Liver (tissue), 9 donors: ENCODE measurements around the gene CIC. TPM values are rescaled to one million over a fixed set of nuclear protein-coding genes. Genes with fewer than 3 reads are reported as not detected.
A peak's percentile ranks its signal among the peaks of the same experiment; 100 is the strongest.

ENCODE experiments used
- DNase-seq: peaks from one replicate; pipeline ENCODE4 v3.0.0-alpha.2; 2017; ENCODE audit warnings: low spot score
- H3K27ac ChIP-seq, 2 donors: one replicate each; pipeline ENCODE4 v1.7.0; 2013; ENCODE audit warnings: inconsistent platforms in 2 of 2, low read length in 2 of 2, control low read depth in 1 of 2, low read depth in 1 of 2, mild to moderate bottlenecking in 1 of 2
- H3K27me3 ChIP-seq, 4 donors: one replicate each; pipeline versions ENCODE4 v1.6.1 to v1.7.0; 2013; ENCODE audit warnings: low read length in 3 of 4, inconsistent platforms in 1 of 4, mild to moderate bottlenecking in 1 of 4, moderate library complexity in 1 of 4; ENCODE audit not compliant: control insufficient read depth in 4 of 4, insufficient read depth in 4 of 4
- H3K36me3 ChIP-seq, 4 donors: one replicate each; pipeline versions ENCODE4 v1.6.1 to v1.7.0; 2013; ENCODE audit warnings: low read length in 3 of 4, mild to moderate bottlenecking in 3 of 4, low read depth in 1 of 4, moderate library complexity in 1 of 4; ENCODE audit not compliant: control insufficient read depth in 4 of 4, insufficient read depth in 3 of 4
- H3K4me1 ChIP-seq, 4 donors: one replicate each; pipeline versions ENCODE4 v1.6.1 to v1.7.0; 2013; ENCODE audit warnings: low read length in 3 of 4, mild to moderate bottlenecking in 3 of 4, moderate library complexity in 1 of 4; ENCODE audit not compliant: control insufficient read depth in 4 of 4, insufficient read depth in 4 of 4
- H3K4me3 ChIP-seq, 3 donors: one replicate each; pipeline versions ENCODE4 v1.6.1 to v1.7.0; 2013; ENCODE audit warnings: low read length in 3 of 3, control low read depth in 1 of 3, low read depth in 1 of 3, mild to moderate bottlenecking in 1 of 3
- H3K9ac ChIP-seq, 2 donors: one replicate each; pipeline ENCODE4 v1.7.0; 2013; ENCODE audit warnings: low read length in 2 of 2, mild to moderate bottlenecking in 2 of 2, moderate library complexity in 2 of 2, control low read depth in 1 of 2, low read depth in 1 of 2
- H3K9me3 ChIP-seq, 4 donors: one replicate each; pipeline versions ENCODE4 v1.6.1 to v1.7.0; 2013; ENCODE audit warnings: low read length in 3 of 4; ENCODE audit not compliant: control insufficient read depth in 4 of 4
- EGR1 ChIP-seq, 2 donors: IDR thresholded peaks; 2 replicates each; pipeline ENCODE4 v1.6.1; 2016 to 2018; ENCODE audit warnings: antibody characterized with exemption in 2 of 2, low read depth in 2 of 2
- HNF4A ChIP-seq, 2 donors: conservative IDR thresholded peaks; 2 replicates each; pipeline ENCODE4 v1.6.1; 2016; ENCODE audit warnings: antibody characterized with exemption in 2 of 2, mild to moderate bottlenecking in 2 of 2
- NR2F2 ChIP-seq: IDR thresholded peaks from 2 replicates; pipeline ENCODE4 v1.6.1; 2016; ENCODE audit warnings: antibody characterized with exemption
- SP1 ChIP-seq: IDR thresholded peaks from 2 replicates; pipeline ENCODE4 v1.6.1; 2018; ENCODE audit warnings: antibody characterized with exemption, mild to moderate bottlenecking
- WGBS: extraction: QIAGEN DNeasy Blood & Tissue Kit; methylation state at CpG from one replicate; pipeline ENCODE4 v1.1.7; 2013; 5-methylcytosine and 5-hydroxymethylcytosine counted together
- polyA plus RNA-seq, 2 donors: library from polyadenylated mRNA; stranded (reverse) in 1 of 2; unstranded in 1 of 2; fragments of 200-250 nt in 1 of 2; fragments of >200 nt in 1 of 2; fragmentation: Nextera tagmentation in 1 of 2; extraction: Ambion mirVana in 1 of 2; gene quantifications; one replicate each; pipeline versions ENCODE4 v1.2.1 to v1.2.3, GENCODE V29; 2013 to 2015
- total RNA-seq, 2 donors: library from RNA; depleted of rRNA; stranded (reverse); fragments of >200 nt; gene quantifications; one replicate each; pipeline ENCODE4 v1.2.3, GENCODE V29; 2014
- TF ChIP-seq, protein P1 (sequence below): IDR thresholded peaks from 2 replicates; pipeline ENCODE4 v1.6.1; 2016; ENCODE audit warnings: antibody characterized with exemption, mild to moderate bottlenecking
- TF ChIP-seq, protein P2 (sequence below): fragments of 150-350 bp; IDR thresholded peaks from 2 replicates; pipeline ENCODE4 v1.5.1; 2017; ENCODE audit warnings: improper control_type of control experiment, low read depth, low read length; ENCODE audit not compliant: missing input control
- donor health status: healthy.
- donor health status: healthy.
- donor health status: healthy.
- donor health status: healthy.
- donor health status: healthy.

CIC gene
- total and polyA plus RNA-seq, 4 donors, result 5.6 to 21.3 (median 17.2) TPM

DNA sequence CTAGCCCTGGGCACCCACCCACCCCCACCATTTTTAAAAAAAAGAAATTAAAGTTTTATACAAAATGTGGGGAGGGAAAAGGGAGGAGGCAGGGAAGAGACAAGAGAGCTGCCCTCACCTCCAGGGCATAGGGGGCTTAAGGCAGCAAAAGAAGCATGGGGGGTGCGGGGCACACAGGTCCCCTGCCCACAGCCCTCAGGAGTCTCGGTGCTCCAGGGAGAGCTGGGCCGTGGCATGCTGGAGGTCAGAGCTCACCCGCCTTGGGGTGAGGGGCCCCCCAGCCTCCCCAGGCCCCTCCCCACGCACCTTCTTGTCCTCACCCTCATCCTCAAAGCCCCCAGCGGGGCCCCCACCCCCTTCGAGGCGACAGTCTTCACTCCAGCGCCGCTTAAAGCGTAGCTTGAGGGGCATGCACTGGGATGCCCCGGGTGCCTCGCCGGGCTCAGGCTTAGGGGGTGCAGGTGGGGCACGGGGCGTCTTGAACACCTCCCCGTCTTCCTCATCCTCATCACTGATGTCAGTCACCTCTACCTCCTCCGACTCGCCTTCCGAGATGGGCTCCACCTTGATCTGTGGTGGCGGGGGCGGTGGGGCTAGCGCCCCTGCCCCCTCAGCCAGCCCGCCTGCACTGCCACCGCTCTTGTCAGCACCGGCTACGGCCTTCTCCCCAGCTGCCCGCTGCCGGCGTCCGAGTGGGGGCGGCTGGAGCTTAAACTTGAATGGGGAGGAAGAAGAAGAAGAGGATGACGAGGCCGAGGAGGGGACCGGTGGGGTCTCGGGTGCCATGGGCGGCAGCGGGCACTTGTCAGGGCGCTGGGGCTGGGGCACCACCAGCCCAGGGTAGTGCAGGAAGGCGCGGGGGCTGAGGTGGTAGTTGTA, 20.5 kb upstream of the CIC start (continued):
- TF ChIP-seq, protein P1, sequence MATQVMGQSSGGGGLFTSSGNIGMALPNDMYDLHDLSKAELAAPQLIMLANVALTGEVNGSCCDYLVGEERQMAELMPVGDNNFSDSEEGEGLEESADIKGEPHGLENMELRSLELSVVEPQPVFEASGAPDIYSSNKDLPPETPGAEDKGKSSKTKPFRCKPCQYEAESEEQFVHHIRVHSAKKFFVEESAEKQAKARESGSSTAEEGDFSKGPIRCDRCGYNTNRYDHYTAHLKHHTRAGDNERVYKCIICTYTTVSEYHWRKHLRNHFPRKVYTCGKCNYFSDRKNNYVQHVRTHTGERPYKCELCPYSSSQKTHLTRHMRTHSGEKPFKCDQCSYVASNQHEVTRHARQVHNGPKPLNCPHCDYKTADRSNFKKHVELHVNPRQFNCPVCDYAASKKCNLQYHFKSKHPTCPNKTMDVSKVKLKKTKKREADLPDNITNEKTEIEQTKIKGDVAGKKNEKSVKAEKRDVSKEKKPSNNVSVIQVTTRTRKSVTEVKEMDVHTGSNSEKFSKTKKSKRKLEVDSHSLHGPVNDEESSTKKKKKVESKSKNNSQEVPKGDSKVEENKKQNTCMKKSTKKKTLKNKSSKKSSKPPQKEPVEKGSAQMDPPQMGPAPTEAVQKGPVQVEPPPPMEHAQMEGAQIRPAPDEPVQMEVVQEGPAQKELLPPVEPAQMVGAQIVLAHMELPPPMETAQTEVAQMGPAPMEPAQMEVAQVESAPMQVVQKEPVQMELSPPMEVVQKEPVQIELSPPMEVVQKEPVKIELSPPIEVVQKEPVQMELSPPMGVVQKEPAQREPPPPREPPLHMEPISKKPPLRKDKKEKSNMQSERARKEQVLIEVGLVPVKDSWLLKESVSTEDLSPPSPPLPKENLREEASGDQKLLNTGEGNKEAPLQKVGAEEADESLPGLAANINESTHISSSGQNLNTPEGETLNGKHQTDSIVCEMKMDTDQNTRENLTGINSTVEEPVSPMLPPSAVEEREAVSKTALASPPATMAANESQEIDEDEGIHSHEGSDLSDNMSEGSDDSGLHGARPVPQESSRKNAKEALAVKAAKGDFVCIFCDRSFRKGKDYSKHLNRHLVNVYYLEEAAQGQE, result no peak
- TF ChIP-seq HNF4A (conservative IDR thresholded peaks at IDR 0.05), result no peak

DNA sequence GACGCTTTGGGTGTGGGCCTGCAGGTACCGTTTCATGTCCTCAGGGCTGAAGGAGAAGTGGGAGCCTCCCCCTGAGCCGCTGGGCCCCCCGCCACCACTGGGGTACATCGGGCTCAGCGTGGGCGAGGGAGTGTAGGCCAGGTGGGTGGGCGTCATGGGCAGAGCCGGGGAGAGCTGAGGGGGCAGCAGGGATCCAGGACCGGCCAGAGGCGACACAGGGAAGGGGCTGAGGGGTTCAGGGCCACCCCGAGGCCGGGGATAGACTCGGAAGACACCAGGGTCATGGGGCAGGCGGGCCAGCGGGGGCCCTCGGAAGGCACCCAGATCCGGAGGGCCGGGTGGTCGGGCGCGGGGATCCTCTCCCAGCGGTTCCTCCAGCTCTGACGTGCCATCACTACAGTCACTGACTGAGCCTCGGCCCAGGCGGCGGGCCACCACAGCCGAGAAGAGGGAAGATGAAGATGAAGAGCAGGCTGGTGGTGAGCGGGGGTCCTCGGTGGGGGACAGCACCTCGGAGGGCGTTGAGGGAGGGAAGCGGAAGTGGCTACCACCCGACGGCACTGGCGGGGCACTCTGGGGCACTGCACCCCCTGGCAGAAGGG, 19.8 kb upstream of the CIC start:
- H3K9ac ChIP-seq, result no peak overlapping the region
- no peak overlapping the region for H3K4me3 ChIP-seq
- DNase-seq, result peak; percentile 31
- H3K4me1 ChIP-seq, result peaks cover 17 to 52% (median 31%) of the 10 kb centered on the region in 4 donors
- no peak overlapping the region for H3K27ac ChIP-seq
- H3K36me3 ChIP-seq, result peaks cover 0 to 12% (median 5%) of the 10 kb centered on the region in 4 donors
- WGBS, result 88% methylated on average over 36 of the region's 36 CpGs
- TF ChIP-seq, protein P2, sequence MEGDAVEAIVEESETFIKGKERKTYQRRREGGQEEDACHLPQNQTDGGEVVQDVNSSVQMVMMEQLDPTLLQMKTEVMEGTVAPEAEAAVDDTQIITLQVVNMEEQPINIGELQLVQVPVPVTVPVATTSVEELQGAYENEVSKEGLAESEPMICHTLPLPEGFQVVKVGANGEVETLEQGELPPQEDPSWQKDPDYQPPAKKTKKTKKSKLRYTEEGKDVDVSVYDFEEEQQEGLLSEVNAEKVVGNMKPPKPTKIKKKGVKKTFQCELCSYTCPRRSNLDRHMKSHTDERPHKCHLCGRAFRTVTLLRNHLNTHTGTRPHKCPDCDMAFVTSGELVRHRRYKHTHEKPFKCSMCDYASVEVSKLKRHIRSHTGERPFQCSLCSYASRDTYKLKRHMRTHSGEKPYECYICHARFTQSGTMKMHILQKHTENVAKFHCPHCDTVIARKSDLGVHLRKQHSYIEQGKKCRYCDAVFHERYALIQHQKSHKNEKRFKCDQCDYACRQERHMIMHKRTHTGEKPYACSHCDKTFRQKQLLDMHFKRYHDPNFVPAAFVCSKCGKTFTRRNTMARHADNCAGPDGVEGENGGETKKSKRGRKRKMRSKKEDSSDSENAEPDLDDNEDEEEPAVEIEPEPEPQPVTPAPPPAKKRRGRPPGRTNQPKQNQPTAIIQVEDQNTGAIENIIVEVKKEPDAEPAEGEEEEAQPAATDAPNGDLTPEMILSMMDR, result no peak
- TF ChIP-seq SP1 (no peak), EGR1 (IDR thresholded peaks at IDR 0.05; ENCODE audit: low read depth in 2 of 2) (no peak), NR2F2 (no peak)
- H3K9me3 ChIP-seq, result no peaks in the 10 kb centered on the region
- no peaks in the 10 kb centered on the region for H3K27me3 ChIP-seq

DNA sequence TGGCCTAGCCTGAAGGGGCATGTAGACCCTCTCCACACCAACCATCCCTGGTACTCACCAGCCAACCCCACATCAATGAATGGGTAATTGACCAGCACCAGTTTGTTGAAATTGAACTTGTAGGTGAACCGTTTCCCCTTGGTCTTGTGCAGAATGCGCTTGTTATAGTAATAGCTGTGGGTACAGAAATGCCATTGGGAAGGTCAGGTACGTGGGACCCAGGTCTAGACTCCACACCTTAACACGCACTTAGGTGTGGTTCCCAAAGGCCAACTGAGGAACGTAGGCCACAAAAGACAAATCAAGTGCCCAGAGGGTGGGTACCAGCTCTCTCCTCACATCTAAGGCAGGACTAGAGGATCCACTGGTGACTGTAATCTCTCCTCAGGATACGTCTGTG, 19.3 kb upstream of the CIC start:
- Histone ChIP-seq H3K27ac (peak overlapping the region in 1 of 2 donors; percentile 72), H3K27me3 (no peaks in the 10 kb centered on the region), H3K9me3 (no peaks in the 10 kb centered on the region), H3K4me1 (peaks cover 17 to 50% (median 30%) of the 10 kb centered on the region in 4 donors), H3K36me3 (peaks cover 0 to 12% (median 5%) of the 10 kb centered on the region in 4 donors), H3K4me3 (no peak overlapping the region), H3K9ac (no peak overlapping the region)
- no peak for DNase-seq
- WGBS, result 87% methylated on average over 6 of the region's 6 CpGs
- TF ChIP-seq, protein P2, result no peak
